Fibroblast of pulmonary artery (primary cell): Measurements from ENCODE around the gene MBD2.

Source experiments
- DNase-seq: peaks from one replicate; pipeline ENCODE4 v3.0.0-alpha.2; 2010; ENCODE audit warnings: low read depth
- H3K4me3 ChIP-seq: replicated peaks from 2 replicates; pipeline ENCODE4 v1.5.1; 2011; ENCODE audit warnings: low read depth, mild to moderate bottlenecking, control low read depth, low read length, moderate library complexity
- TF ChIP-seq, protein P1 (sequence below): IDR thresholded peaks from 2 replicates; pipeline ENCODE4 v1.5.1; 2011; ENCODE audit warnings: mild to moderate bottlenecking, control low read depth, low read length, inconsistent platforms; ENCODE audit errors: missing control alignments

The MBD2 gene

DNA sequence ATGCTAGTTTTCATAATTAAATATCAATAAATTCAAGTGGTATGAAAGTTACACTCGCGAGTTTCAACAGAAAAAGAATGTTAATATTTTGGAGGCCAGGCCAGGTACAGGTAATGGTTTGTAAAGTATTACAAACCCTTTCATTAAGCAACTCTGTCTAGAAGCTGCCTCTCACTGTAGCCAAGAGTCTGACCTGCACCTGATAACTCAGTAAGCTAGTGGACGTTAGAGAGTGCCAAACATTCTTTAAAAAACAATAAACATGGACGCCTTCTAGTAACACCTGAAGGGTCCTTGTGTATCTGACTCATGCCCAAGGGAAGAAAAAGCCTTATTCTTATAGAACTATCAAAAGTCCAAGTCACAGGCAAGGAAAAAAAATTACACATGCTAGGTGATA, 70.2 kb downstream of the MBD2 start:
- H3K4me3 ChIP-seq = no peak overlapping the region
- no peak for DNase-seq
- TF ChIP-seq, protein P1, sequence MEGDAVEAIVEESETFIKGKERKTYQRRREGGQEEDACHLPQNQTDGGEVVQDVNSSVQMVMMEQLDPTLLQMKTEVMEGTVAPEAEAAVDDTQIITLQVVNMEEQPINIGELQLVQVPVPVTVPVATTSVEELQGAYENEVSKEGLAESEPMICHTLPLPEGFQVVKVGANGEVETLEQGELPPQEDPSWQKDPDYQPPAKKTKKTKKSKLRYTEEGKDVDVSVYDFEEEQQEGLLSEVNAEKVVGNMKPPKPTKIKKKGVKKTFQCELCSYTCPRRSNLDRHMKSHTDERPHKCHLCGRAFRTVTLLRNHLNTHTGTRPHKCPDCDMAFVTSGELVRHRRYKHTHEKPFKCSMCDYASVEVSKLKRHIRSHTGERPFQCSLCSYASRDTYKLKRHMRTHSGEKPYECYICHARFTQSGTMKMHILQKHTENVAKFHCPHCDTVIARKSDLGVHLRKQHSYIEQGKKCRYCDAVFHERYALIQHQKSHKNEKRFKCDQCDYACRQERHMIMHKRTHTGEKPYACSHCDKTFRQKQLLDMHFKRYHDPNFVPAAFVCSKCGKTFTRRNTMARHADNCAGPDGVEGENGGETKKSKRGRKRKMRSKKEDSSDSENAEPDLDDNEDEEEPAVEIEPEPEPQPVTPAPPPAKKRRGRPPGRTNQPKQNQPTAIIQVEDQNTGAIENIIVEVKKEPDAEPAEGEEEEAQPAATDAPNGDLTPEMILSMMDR = no peak

DNA sequence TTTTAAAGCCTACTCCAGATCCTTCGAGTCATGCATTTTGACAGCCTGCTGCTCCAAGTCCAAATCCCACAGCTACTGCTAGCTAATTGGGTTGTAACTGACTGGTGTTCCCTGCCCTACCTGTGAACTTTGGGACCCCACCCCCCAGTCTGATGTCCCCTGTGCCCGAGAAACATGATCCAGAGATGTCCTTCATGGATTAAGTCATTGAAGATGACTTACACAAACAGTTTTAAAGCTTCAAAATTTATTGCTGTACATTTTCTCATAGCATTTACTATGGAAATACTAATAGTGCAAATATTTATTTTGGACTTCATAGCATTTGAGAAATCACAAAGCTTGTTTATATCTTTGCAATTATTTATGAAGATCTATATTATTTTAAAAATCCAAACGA, 73.1 kb downstream of the MBD2 start:
- DNase-seq = no peak
- TF ChIP-seq, protein P1 = no peak
- H3K4me3 ChIP-seq = no peak overlapping the region

DNA sequence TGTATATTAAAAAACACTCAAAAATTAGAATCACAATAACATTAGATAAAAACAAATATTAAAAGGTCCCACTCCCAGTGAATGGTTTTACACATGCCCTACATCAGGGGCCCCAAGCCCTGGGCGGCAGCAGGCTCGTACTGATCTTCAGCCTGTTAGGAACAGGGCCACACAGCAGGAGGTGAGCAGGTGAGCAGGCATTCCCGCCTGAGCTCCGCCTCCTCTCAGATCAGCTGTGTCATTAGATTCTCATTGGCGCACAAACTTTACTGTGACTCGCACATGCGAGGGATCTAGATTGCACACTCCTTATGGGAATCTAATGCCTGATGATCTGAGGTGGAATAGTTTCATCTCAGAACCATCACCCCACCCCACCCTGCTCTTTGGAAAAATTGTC, 74.2 kb downstream of the MBD2 start:
- TF ChIP-seq, protein P1 = no peak
- H3K4me3 ChIP-seq = no peak overlapping the region
- DNase-seq = no peak

DNA sequence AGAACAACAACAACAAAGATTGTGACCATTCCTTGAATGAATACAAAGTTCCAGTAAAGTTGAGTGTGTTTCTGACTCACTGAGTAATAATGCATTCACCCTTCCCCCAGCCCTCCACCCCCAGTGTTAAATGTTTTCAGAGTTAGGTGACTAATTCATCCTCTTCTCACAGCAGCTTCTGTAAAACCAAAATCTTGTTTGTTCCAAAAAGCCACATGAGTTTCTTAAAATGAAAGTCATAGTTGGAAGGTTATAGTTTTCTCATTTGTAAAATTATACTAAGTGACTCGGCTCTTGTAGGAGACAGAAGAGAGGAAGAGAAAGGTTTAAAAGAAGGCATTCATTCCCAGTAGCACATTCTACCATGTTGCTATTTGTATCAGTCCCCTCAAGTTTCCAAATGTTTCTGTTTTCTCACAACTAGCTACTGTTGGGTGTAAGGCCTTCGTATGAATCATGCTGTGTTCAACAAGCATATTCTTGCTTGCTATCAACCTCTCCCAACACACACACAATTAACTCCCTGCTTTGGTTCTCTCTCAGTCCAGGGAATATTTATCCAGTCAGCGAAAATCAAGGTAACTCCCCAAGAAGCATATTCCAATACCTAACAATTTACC, 75.3 kb downstream of the MBD2 start:
- DNase-seq = peak; percentile 92
- peak overlapping the region; percentile 13 for H3K4me3 ChIP-seq
- TF ChIP-seq, protein P1 = no peak

DNA sequence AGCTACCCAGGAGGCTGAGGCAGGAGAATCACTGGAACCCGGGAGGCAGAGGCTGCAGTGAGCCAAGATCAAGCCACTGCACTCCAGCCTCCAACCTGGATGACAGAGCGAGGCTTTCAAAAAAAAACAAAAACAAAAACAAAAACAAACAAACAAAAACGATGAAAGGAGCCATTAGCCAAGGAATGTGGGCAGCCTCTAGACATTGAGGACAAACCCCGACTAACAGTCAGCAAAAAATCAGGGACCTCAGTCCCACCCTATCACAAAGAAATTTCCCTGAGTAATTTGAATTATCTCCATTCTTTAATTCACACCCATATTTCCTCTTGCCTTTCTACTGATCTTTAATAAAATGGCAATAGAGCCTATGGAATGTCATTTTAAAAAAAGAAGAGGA, 75.8 kb downstream of the MBD2 start:
- DNase-seq = no peak
- peak overlapping the region; percentile 21 for H3K4me3 ChIP-seq
- TF ChIP-seq, protein P1 = no peak

DNA sequence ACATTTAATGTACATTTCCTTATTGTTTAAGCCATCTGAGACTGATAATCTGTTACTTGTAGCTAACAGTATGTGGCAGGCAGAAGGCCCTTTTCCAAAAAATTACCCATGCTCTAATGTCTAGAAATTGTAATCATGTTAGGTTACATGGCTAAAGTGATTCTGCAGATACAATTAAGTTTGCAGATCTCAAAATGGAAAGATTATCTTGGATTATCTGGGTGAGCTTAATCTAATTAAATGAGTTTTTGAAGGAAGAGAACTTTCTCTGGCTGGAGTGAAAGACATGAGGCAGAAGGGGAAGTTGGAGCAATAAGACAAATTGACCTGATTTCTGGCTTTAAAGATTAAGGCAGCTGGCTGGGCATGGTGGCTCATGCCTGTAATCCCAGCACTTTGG, 76.3 kb downstream of the MBD2 start:
- no peak overlapping the region for H3K4me3 ChIP-seq
- no peak for DNase-seq
- TF ChIP-seq, protein P1 = no peak

DNA sequence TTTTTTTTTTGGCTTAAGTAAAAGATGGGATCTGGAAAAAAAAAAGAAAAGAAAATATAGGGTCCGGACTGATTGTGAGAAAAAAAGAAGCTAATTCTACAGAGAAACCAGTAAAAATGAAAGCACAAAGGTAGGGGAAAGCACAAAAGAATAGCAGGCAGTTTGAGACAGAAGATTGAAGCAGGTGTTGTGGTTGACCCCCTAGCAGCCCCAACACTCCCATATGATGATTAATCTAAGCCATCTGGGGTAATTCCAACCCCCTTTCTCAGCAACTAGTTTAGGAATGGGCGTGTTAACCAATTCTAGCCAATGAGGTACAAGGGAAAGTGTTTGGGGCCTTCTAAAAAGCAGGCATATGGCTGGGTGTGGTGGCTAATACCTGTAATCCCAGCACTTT, 77.0 kb downstream of the MBD2 start:
- H3K4me3 ChIP-seq = no peak overlapping the region
- TF ChIP-seq, protein P1 = no peak
- no peak for DNase-seq
